Keratinocyte (primary cell): ENCODE results near the gene SERPINB5.

ENCODE experiments used
- CTCF ChIP-seq, 3 experiments: IDR thresholded peaks in 1 of 3; conservative IDR thresholded peaks in 1 of 3; optimal IDR thresholded peaks in 1 of 3; 2 replicates in 2 of 3; 3 replicates in 1 of 3; pipeline versions ENCODE3 to v1.5.1; 2011; ENCODE audit warnings: low read length in 3 of 3, mild to moderate bottlenecking in 3 of 3, moderate library complexity in 2 of 3, control low read depth in 1 of 3, inconsistent platforms in 1 of 3; ENCODE audit not compliant: insufficient read depth in 2 of 3; ENCODE audit errors: extremely low read depth in 1 of 3
- EZH2 ChIP-seq: IDR thresholded peaks from one replicate; pipeline ENCODE4 v1.6.1; 2012; ENCODE audit warnings: inconsistent platforms, mild to moderate bottlenecking, low read length, moderate library complexity

- TF ChIP-seq CTCF (optimal IDR thresholded peaks at IDR 0.05 in 1 of 3, IDR thresholded peaks at IDR 0.05 in 1 of 3, conservative IDR thresholded peaks at IDR 0.05 in 1 of 3; ENCODE audit: extremely low read depth in 1 of 3, insufficient read depth in 2 of 3, low read length in 3 of 3) (no peak), EZH2 (no peak)
Measured at GRCh38 chr18:63492851-63493250, 16.1 kb downstream of the SERPINB5 start.
